Breast epithelium (tissue), 4 donors: ENCODE data around the gene FBXW2. TPM values are rescaled to one million over a fixed set of nuclear protein-coding genes. Genes with fewer than 3 reads are reported as not detected.

Experiments
- DNase-seq, 2 donors: peaks; one replicate each; pipeline ENCODE4 v3.0.0-alpha.2; 2019; ENCODE audit warnings: low spot score in 2 of 2
- H3K27ac ChIP-seq, 2 donors: fragments of 200-600 bp; sonication (generic) in 1 of 2; one replicate each; pipeline ENCODE4 v1.5.1; 2016 to 2019; ENCODE audit warnings: mild to moderate bottlenecking in 1 of 2
- H3K27me3 ChIP-seq, 2 donors: fragments of 200-600 bp; sonication (generic) in 1 of 2; one replicate each; pipeline versions ENCODE4 v1.5.1 to v1.6.0; 2017 to 2019; ENCODE audit warnings: control low read depth in 1 of 2, mild to moderate bottlenecking in 1 of 2
- H3K36me3 ChIP-seq: fragments of 200-600 bp; one replicate; pipeline ENCODE4 v1.5.1; 2019
- H3K4me1 ChIP-seq, 2 donors: fragments of 200-600 bp; sonication (generic); one replicate each; pipeline ENCODE4 v1.5.1; 2016 to 2019; ENCODE audit warnings: control low read depth in 1 of 2
- H3K4me3 ChIP-seq, 3 donors: fragments of 200-600 bp; sonication (generic); 1 replicate in 2 of 3; 2 replicates in 1 of 3; pipeline ENCODE4 v1.5.1; 2016 to 2019; ENCODE audit warnings: mild to moderate bottlenecking in 3 of 3, moderate library complexity in 2 of 3
- H3K9me3 ChIP-seq, 2 donors: fragments of 200-600 bp; sonication (generic) in 1 of 2; one replicate each; pipeline ENCODE4 v1.5.1; 2016 to 2019; ENCODE audit warnings: control low read depth in 1 of 2
- POLR2A ChIP-seq: fragments of 450-650 bp; IDR thresholded peaks from one replicate; pipeline ENCODE4 v1.6.1; 2016; ENCODE audit warnings: antibody characterized with exemption, mild to moderate bottlenecking, moderate library complexity
- POLR2AphosphoS5 ChIP-seq, 3 donors: sonication (generic); formaldehyde crosslinking; IDR thresholded peaks; one replicate each; pipeline ENCODE4 v1.6.1; 2017; ENCODE audit warnings: antibody characterized with exemption in 3 of 3
- intact Hi-C: fragments of 100-400 bp; cut with DNase I; formaldehyde crosslinking; loops from one replicate; pipeline ENCODE4 v1.15.1; 2023; ENCODE audit warnings: low total_unique reads
- total RNA-seq, 3 donors: library from RNA; depleted of rRNA; stranded (reverse); fragments of >200 nt; gene quantifications; one replicate each; pipeline ENCODE4 v1.1.0, GENCODE V29; 2016
- TF ChIP-seq, protein P1 (sequence below), 3 donors: fragments of 450-650 bp; IDR thresholded peaks; one replicate each; pipeline ENCODE4 v1.5.1; 2016 to 2017; ENCODE audit warnings: antibody characterized with exemption in 3 of 3, mild to moderate bottlenecking in 3 of 3, moderate library complexity in 3 of 3

Gene FBXW2, protein sequence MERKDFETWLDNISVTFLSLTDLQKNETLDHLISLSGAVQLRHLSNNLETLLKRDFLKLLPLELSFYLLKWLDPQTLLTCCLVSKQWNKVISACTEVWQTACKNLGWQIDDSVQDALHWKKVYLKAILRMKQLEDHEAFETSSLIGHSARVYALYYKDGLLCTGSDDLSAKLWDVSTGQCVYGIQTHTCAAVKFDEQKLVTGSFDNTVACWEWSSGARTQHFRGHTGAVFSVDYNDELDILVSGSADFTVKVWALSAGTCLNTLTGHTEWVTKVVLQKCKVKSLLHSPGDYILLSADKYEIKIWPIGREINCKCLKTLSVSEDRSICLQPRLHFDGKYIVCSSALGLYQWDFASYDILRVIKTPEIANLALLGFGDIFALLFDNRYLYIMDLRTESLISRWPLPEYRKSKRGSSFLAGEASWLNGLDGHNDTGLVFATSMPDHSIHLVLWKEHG
- total RNA-seq = 10 to 100 TPM; 44.9 to 49.9 (median 49.8) TPM

DNA sequence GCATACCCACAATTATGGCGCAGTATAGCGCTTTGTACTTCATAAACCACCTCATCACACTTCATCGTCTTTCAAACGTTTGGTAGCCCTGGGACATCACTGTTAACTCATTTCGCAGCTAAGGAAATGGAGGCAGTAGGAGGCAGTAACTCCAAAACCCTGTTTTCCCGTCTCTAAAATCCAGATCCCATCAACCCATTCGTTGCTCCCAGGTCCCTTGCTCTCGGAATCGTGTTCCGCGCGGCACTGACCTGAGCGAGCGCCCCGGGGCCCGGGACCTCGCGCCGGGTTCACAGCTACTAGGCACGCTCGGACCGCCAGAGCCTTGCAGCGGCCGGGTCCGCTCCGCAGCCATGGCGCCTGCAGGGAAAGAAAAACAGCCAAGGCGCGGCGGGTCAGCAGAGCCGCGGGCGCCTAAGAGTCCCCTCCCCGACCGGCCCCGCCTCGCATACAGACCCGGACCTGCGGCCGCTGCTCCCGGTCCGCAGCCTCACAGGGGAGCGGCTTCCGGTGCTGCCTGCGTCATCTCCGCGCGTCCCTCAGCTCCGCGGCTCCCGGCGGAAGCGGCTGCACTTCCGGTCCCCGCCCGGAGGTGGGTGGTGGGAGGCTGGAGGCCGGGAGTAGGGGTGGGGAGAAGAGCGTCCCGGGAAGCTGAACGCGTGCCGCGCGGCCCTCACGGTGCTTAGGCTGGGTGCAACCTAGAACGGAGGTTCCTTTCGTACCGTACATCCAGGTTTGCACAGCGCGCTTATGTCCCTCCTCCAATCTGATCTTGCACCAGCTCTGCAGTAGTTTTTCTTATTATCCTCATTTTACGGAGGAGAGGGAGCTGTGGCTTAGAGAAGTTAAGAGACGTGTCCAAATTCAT, at the start of gene FBXW2:
Gene FBXW2, minus strand, starts transcription at position 519 of the 868 bp plus-strand sequence. CDS start 5,158 bp downstream, outside the sequence.
- Histone ChIP-seq H3K27me3 (no peaks in the 10 kb centered on the region), H3K36me3 (no peaks in the 10 kb centered on the region), H3K27ac (peak within 1 kb of the TSS; percentile 83 to 88), H3K4me1 (peaks cover 0 to 4% of the 10 kb centered on the region in 2 donors), H3K4me3 (peak within 1 kb of the TSS; percentile 74 to 96 (median 84)), H3K9me3 (no peaks in the 10 kb centered on the region)
- peak; percentile 79 to 88 for DNase-seq
- intact Hi-C loops = no loop called here
- peak; percentile 87 for TF ChIP-seq POLR2A
- TF ChIP-seq POLR2AphosphoS5 (IDR thresholded peaks at IDR 0.05) = peak; percentile 94 to 98 (median 97)
- TF ChIP-seq, protein P1, sequence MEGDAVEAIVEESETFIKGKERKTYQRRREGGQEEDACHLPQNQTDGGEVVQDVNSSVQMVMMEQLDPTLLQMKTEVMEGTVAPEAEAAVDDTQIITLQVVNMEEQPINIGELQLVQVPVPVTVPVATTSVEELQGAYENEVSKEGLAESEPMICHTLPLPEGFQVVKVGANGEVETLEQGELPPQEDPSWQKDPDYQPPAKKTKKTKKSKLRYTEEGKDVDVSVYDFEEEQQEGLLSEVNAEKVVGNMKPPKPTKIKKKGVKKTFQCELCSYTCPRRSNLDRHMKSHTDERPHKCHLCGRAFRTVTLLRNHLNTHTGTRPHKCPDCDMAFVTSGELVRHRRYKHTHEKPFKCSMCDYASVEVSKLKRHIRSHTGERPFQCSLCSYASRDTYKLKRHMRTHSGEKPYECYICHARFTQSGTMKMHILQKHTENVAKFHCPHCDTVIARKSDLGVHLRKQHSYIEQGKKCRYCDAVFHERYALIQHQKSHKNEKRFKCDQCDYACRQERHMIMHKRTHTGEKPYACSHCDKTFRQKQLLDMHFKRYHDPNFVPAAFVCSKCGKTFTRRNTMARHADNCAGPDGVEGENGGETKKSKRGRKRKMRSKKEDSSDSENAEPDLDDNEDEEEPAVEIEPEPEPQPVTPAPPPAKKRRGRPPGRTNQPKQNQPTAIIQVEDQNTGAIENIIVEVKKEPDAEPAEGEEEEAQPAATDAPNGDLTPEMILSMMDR (IDR thresholded peaks at IDR 0.05) = peak in 1 of 3 donors; percentile 54

DNA sequence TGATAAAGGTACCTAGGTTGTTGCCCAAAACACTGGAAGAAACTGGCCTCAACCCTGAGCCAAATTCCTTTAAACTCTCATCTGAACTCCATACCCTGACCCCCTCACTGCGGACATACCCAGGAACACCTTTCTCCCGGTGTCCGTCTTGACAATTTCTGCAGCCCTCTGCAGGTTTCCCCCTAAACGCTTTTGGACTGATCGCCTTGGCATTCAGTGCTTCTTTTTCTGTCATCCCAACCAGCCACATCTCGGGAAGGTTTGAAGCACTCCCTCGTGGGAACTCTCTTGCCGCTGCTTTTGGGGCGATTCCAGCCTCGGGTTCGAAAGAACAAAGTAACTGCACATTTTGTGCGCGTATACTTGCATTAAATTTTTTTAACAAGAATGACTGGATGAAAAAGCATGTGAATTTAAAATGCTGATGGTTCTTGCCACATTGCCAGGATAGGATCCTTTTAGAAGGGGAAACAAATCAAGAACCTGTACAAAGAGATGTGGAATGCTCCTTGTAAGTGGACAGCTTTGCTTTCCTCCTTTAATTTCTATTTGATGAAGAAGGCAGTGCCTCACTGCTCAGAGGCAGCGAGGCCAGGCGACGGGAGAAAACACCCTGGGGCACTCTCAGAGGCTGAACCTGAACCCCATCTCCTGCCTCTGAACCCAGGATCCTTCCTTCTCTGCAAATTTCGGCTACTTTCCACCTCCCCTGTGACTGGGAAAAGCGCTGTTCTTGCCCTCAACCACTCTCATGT, 48.9 kb upstream of the FBXW2 start:
- intact Hi-C loops = no loop called here
- no peaks in the 10 kb centered on the region for H3K9me3 ChIP-seq

DNA sequence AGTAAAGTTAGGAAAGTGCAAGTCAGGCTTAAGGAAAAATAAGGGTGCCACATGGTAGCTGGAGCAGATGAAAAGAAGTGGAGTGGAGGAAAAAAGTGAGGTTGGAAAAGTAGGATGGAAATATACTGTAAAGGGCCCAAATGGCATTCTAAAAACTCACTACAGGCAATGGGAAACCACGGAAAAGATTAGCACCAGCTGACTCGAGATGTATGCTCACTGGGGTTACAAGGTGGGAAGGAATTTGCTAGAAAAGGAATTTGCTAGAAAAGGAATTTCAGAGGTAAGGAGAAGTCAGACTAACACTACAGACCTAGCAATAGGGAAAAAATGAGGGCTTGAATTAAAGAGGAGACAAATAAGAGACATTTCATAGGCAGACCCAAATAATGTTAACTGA, 45.9 kb upstream of the FBXW2 start:
- H3K27me3 ChIP-seq = no peaks in the 10 kb centered on the region
- intact Hi-C loops = no loop called here
- no peaks in the 10 kb centered on the region for H3K4me1 ChIP-seq
- TF ChIP-seq POLR2A (no peak), POLR2AphosphoS5 (IDR thresholded peaks at IDR 0.05) (no peak)
- TF ChIP-seq, protein P1 (IDR thresholded peaks at IDR 0.05) = no peak
- H3K9me3 ChIP-seq = no peaks in the 10 kb centered on the region
- H3K4me3 ChIP-seq = no peak overlapping the region
- no peak for DNase-seq
- H3K27ac ChIP-seq = no peak overlapping the region
- H3K36me3 ChIP-seq = no peaks in the 10 kb centered on the region

More for the DNA sequence above, 48.9 kb upstream of the FBXW2 start:
- Histone ChIP-seq H3K4me1 (no peaks in the 10 kb centered on the region), H3K27ac (peak overlapping the region; percentile 94 to 95), H3K27me3 (no peaks in the 10 kb centered on the region), H3K4me3 (peak overlapping the region; percentile 67 to 94 (median 71)), H3K36me3 (no peaks in the 10 kb centered on the region)
- DNase-seq = no peak
- TF ChIP-seq, protein P1 (IDR thresholded peaks at IDR 0.05) = no peak
- TF ChIP-seq POLR2AphosphoS5 (IDR thresholded peaks at IDR 0.05) (no peak), POLR2A (no peak)

DNA sequence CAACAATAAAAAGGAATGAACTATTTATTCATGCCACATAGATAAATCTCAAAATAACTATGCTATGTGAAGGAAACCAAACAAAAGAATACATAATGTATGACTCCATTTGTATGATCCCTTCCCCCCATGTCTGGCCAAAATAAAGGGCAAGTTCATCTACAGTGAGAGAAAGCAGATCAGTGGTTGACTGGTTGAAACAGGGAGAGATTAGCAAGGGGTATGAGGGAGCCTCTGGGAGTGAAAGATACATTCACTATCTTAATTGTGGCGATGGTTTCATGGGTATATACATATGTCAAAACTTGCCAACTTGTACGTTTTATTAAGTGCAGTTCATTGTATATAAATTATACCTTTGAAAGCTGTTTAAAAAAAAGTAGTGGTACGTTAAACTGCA, 44.7 kb upstream of the FBXW2 start:
- H3K4me3 ChIP-seq = no peak overlapping the region
- H3K9me3 ChIP-seq = no peaks in the 10 kb centered on the region
- H3K27me3 ChIP-seq = no peaks in the 10 kb centered on the region
- intact Hi-C loops = no loop called here
- H3K4me1 ChIP-seq = no peaks in the 10 kb centered on the region
- DNase-seq = no peak
- no peaks in the 10 kb centered on the region for H3K36me3 ChIP-seq
- TF ChIP-seq POLR2A = no peak
- TF ChIP-seq, protein P1 (IDR thresholded peaks at IDR 0.05) = no peak
- TF ChIP-seq POLR2AphosphoS5 (IDR thresholded peaks at IDR 0.05) = no peak
- H3K27ac ChIP-seq = no peak overlapping the region
